PC-3 (cell line): ENCODE results near the gene HCFC1R1.

Source experiments
- CTCF ChIP-seq: fragments of 300-600 bp; sonication (generic); conservative IDR thresholded peaks from 2 replicates; pipeline ENCODE4 v1.5.1; 2017; ENCODE audit warnings: antibody characterized with exemption, low read depth, mild to moderate bottlenecking, low read length
- EZH2 ChIP-seq: fragments of 300-600 bp; sonication (generic); IDR thresholded peaks from one replicate; pipeline ENCODE4 v1.6.1; 2017; ENCODE audit warnings: antibody characterized with exemption, mild to moderate bottlenecking, low read length; ENCODE audit not compliant: unreplicated experiment

DNA sequence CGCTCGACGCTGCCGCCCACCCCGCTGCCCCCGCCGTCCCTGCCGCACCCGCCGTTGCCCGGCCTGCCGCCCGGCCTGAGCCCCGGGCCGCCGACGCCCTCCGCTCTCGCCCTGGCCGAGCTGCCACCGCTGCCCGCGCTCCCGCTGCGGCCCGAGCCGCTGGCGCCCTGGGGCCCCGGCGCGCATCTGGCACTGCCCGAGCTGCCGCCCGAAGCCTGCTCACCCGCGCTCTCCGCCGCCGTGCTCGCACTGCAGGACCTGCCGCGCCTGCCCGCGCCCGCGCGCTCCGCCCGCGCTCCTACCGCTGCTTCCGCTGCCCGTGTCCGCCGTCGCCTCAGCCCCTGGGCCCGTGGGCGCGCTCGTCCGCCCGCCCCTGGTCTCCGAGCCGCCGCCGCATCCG, 19.4 kb downstream of the HCFC1R1 start:
- TF ChIP-seq CTCF: no peak
- no peak for TF ChIP-seq EZH2
